Left kidney (tissue), 2 donors: ENCODE results near the gene ABCA13. TPM values are rescaled to one million over a fixed set of nuclear protein-coding genes. Genes with fewer than 3 reads are reported as not detected.

Experiments used
- DNase-seq: peaks from one replicate; pipeline ENCODE4 v3.0.0-alpha.2; 2013
- polyA plus RNA-seq: library from polyadenylated mRNA; unstranded; fragments of 120-200 nt; gene quantifications from one replicate; pipeline ENCODE4 v1.2.1, GENCODE V29; 2013; ENCODE audit not compliant: insufficient read length

The ABCA13 gene
- polyA plus RNA-seq, 1 donor: 0.95 TPM

DNA sequence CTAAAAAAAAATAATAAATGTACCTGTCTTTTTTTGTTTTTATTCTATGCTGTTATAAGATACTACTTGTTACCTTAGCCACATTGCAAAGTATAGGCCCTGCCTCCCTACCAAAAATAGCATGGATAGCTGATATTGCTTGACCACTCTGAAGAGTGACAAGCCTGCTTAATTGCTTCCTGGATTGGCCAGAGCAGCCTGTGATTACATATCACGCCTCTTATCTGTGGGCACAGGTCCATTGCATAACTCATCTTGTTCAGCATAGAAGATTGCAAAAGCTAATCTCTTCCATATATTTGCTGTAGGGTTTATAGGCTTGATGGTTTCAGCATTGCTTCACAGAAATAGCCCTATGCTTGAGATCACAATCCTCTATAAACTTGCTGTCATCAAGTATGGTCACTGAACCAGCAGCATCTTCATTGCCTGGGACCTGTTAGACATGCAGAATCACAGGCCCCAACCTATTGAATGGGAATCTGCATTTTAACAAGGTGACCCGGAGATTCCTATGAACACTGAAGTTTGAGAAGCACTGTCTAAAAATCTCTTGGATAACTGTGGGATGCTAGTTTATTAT, 472.3 kb downstream of the ABCA13 start:
- DNase-seq: no peak

DNA sequence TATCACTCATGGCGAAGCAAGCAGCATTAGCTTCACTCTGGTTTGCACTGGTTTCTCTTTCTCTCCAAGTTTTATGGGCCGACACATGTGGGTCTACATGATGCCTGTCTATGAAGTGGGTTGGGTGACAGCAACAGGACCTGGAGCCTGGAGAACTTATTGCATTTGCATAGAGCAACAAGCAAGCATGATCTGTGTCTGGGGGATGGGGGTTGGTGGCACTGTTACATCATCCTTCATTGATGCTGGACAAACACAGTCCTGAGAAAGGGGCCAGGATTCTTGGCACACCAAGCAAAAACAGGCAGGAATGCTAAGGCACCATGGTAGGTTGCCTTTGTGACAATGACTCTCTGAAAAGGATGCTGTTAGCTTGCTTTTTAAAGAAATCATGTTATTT, 486.9 kb downstream of the ABCA13 start:
- DNase-seq: no peak

DNA sequence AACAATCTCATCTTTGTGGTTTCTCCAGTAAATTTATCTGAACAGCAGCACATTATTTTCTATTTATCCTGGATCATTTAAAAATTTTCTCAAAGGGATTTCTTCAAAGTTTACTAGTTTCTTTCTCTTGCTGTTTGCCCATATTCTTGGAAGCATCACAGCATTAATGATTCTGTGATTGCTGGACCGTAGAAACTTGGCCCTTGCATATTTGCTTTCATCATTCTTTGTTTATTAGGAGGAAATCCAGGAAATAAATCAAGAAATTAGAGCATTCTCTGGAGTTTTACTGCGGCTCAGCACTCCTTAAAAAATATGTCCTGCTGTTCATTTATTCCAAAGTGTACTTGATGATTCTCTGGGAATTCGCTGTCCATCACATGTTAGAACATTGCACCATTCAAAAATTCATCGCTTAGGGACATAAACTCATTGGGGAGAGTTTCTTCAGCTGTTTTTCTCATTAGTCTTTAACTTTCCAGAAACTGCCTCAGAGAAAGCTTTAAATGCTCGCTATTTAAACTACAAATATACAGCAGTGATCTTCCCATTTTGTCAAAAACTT, 489.1 kb downstream of the ABCA13 start:
- peak; percentile 32 for DNase-seq

DNA sequence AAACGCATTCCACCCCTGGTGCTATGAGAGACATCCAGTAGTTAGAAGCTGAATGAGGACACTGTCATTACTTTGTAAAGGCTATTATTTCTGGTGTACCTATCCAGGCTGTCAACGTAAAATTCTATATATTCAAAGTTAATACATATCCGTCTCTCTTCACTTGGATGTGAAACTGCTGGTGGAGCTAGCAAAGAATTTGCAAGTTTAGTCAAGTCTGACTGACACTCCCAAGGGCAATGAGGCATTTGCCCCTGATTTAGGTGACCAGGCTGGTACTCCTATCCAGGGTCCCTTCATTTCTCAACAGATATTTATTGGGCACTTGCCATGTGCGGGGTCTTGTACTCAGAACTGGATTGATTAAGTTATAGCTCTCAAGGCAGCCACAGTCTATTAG, 493.0 kb downstream of the ABCA13 start:
- DNase-seq: no peak

DNA sequence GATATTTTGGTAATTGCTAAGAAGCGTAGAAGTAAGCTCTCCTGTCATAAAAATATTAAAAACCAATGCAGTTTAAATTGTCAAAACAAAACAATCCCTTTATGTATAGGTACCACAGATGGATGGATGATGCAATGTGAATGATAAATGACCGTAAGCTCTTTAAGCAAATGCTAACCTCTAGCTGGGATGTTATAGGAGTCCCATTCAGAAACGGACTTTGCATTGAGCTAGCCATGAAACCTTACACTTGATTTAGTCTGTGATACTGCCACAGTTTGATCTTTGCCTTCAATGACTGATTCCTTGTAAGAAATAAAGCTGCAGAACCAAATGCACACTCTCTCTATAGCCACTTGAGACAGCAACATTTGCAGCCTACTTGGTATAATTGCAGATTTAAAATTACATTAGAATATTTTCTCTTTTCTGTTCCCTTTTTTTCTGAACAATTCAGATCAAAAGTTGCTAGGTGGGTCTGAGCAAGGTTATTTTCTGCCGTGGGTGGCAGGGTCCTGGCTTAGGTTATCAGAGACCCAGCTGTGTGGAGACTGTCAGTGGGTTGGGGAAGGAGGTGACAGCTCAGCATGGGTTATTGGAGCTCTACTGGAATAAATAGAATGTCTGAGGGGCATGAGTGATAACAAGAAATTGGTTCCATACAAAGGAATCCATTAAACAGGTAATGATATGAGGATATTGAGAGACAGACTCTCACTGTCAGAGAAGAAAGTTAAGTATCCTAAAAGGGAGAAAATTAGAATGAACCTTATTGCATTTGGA, 494.3 kb downstream of the ABCA13 start:
- DNase-seq: no peak

DNA sequence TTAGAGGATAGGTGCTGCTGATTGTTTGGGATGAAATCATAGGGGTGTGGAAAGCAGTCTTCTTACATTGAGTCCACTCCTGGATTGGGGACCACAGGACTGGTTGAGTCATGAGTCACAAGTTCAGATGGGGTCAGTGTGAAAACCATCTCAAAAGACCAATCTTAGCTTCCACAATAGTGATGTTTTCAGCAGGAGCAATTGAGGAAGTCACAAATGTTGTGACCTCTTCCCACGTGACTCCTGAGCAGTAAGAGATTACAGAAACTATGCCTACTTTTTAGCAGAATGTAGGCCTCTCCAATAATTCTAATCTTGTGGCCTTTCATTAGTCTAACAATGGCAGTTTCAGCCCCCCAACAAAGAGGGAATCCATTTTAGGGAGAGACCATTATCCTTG, 496.1 kb downstream of the ABCA13 start:
- no peak for DNase-seq

DNA sequence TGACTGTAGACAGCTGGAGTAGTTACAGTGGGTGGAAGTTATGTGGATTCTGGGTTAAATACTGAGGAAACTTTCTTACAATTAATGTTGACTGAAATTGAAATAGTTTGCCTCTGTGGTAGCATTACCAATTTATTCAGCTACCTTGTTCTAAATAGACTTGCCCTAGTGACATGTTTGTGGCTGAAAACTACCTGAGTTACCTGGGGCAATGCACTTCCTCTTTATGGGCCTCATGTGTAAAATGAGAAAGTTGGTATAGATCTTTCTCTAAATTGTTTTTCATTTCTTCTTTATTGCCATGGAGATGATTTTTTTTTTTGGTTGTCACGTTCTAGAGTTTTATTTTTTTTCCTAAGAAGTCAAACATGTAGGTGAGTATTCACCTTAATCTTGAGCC, 500.4 kb downstream of the ABCA13 start:
- no peak for DNase-seq

DNA sequence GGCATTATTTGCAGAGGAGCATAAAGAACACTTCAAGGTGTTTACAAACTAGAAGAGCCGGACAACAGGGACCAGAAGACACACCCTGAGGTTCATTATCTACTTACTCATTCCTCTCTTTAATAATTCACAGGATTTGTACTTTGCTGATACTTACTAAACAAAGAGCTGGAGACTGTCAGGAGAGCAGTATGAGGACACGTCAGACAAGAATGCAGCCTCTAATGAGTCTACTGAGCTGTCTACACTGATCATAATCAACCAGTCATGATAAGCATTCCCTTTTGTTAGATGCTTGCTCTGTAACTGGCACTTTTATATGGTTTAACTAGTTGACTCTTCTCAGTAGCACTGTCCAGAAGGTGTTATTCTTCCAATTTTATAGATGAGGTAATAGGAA, 509.7 kb downstream of the ABCA13 start:
- DNase-seq: no peak

DNA sequence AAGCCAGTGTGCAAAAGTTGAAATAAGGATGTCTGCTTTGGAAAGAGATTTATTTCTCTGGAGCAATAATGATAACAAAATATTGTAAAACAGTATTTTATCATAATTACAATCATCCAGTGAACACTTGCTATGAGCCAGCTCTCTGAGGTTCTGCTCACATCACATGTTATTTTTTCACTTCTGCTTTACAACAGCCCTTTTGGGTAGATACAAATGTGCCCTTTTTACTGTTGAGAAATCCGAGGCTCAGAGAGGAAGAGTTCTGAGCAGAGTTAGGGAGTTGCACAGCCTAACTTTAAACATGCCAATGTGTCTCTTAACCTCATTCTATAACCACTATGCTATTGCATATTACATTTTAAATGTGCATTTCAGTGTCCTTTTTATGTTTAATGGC, 520.5 kb downstream of the ABCA13 start:
- no peak for DNase-seq

Other genes starting within 250 kb of the ABCA13 start
- 0.32 TPM for gene PKD1L1, start 223.0 kb upstream of the ABCA13 start, polyA plus RNA-seq
- gene HUS1, start 191.8 kb upstream of the ABCA13 start, polyA plus RNA-seq: 26.6 TPM
- 0.17 TPM for gene SUN3, start 142.4 kb upstream of the ABCA13 start, polyA plus RNA-seq
- 0.95 TPM for gene C7orf57, start 135.9 kb upstream of the ABCA13 start, polyA plus RNA-seq
- 11.8 TPM for gene UPP1, start 82.2 kb upstream of the ABCA13 start, polyA plus RNA-seq